ENCODE measurements around the gene IQGAP2.

IQGAP2 gene

GRCh38 chr5:76483881-76484280 is 80.8 kb downstream of the IQGAP2 start:
- ATAC-seq, result no peak
- TF ChIP-seq ESRRG (CRISPR knock-in tag; IDR thresholded peaks at IDR 0.05) (no peak), TCF4 (CRISPR knock-in tag; IDR thresholded peaks at IDR 0.05; ENCODE audit: borderline replicate concordance) (no peak), ZNF70 (CRISPR knock-in tag; IDR thresholded peaks at IDR 0.05) (no peak), CSDC2 (CRISPR knock-in tag; IDR thresholded peaks at IDR 0.05) (no peak), ZC3H10 (CRISPR knock-in tag; IDR thresholded peaks at IDR 0.05) (no peak), ZFP30 (CRISPR knock-in tag; IDR thresholded peaks at IDR 0.05) (no peak), OSR1 (CRISPR knock-in tag; IDR thresholded peaks at IDR 0.05) (no peak), BACH2 (CRISPR knock-in tag; IDR thresholded peaks at IDR 0.05; ENCODE audit: borderline replicate concordance) (no peak), TOX (CRISPR knock-in tag; IDR thresholded peaks at IDR 0.05; ENCODE audit: borderline replicate concordance) (no peak), SNAI2 (CRISPR knock-in tag; IDR thresholded peaks at IDR 0.05) (no peak), TSHZ2 (CRISPR knock-in tag; IDR thresholded peaks at IDR 0.05) (no peak), PPARA (CRISPR knock-in tag; IDR thresholded peaks at IDR 0.05; ENCODE audit: borderline replicate concordance) (no peak), ZNF565 (CRISPR knock-in tag; conservative IDR thresholded peaks at IDR 0.05; ENCODE audit: low read depth) (no peak), ISL1 (CRISPR knock-in tag; IDR thresholded peaks at IDR 0.05) (no peak), ZFP3 (CRISPR knock-in tag; IDR thresholded peaks at IDR 0.05) (no peak), GLIS3 (CRISPR knock-in tag; IDR thresholded peaks at IDR 0.05) (no peak), ARNTL (CRISPR knock-in tag; IDR thresholded peaks at IDR 0.05; ENCODE audit: borderline replicate concordance, low read depth) (no peak)
- TF ChIP-seq, protein P1, sequence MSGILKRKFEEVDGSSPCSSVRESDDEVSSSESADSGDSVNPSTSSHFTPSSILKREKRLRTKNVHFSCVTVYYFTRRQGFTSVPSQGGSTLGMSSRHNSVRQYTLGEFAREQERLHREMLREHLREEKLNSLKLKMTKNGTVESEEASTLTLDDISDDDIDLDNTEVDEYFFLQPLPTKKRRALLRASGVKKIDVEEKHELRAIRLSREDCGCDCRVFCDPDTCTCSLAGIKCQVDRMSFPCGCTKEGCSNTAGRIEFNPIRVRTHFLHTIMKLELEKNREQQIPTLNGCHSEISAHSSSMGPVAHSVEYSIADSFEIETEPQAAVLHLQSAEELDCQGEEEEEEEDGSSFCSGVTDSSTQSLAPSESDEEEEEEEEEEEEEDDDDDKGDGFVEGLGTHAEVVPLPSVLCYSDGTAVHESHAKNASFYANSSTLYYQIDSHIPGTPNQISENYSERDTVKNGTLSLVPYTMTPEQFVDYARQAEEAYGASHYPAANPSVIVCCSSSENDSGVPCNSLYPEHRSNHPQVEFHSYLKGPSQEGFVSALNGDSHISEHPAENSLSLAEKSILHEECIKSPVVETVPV (CRISPR knock-in tag; IDR thresholded peaks at IDR 0.05), result no peak
- TF ChIP-seq, protein P2, sequence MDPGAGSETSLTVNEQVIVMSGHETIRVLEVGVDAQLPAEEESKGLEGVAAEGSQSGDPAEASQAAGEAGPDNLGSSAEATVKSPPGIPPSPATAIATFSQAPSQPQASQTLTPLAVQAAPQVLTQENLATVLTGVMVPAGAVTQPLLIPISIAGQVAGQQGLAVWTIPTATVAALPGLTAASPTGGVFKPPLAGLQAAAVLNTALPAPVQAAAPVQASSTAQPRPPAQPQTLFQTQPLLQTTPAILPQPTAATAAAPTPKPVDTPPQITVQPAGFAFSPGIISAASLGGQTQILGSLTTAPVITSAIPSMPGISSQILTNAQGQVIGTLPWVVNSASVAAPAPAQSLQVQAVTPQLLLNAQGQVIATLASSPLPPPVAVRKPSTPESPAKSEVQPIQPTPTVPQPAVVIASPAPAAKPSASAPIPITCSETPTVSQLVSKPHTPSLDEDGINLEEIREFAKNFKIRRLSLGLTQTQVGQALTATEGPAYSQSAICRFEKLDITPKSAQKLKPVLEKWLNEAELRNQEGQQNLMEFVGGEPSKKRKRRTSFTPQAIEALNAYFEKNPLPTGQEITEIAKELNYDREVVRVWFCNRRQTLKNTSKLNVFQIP (CRISPR knock-in tag; IDR thresholded peaks at IDR 0.05; ENCODE audit: borderline replicate concordance, low read depth), result no peak
- TF ChIP-seq, protein P3, sequence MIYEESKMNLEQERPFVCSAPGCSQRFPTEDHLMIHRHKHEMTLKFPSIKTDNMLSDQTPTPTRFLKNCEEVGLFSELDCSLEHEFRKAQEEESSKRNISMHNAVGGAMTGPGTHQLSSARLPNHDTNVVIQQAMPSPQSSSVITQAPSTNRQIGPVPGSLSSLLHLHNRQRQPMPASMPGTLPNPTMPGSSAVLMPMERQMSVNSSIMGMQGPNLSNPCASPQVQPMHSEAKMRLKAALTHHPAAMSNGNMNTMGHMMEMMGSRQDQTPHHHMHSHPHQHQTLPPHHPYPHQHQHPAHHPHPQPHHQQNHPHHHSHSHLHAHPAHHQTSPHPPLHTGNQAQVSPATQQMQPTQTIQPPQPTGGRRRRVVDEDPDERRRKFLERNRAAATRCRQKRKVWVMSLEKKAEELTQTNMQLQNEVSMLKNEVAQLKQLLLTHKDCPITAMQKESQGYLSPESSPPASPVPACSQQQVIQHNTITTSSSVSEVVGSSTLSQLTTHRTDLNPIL (CRISPR knock-in tag; IDR thresholded peaks at IDR 0.05; ENCODE audit: low read depth), result no peak

DNA sequence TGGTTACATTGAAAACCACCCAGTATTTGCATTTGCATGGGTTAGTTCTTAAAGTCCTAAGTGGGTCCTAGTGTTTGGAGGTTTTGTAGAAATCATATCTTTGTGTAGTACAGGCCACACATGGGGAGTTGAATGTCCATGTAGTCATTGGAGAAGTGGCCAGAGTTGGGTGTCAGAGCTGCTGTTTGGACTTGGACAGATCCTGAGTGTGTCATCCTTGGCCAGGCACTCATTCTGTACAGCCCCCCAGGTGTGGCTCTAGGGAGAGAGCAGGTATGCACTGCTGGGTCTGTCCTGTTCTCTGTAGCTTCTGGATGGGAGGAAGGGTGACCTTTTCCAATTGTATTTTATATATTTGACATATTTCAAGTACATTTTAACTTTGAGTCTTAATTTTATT is 82.4 kb downstream of the IQGAP2 start:
- ATAC-seq, result no peak
- TF ChIP-seq SNAI2 (CRISPR knock-in tag; IDR thresholded peaks at IDR 0.05), result no peak
- no peak for TF ChIP-seq TCF4 (CRISPR knock-in tag; IDR thresholded peaks at IDR 0.05; ENCODE audit: borderline replicate concordance)
- TF ChIP-seq ZC3H10 (CRISPR knock-in tag; IDR thresholded peaks at IDR 0.05), result no peak
- no peak for TF ChIP-seq PPARA (CRISPR knock-in tag; IDR thresholded peaks at IDR 0.05; ENCODE audit: borderline replicate concordance)
- TF ChIP-seq OSR1 (CRISPR knock-in tag; IDR thresholded peaks at IDR 0.05), result no peak
- TF ChIP-seq RARB (CRISPR knock-in tag; IDR thresholded peaks at IDR 0.05), result no peak
- no peak for TF ChIP-seq ARNTL (CRISPR knock-in tag; IDR thresholded peaks at IDR 0.05; ENCODE audit: borderline replicate concordance, low read depth)
- TF ChIP-seq, protein P4, sequence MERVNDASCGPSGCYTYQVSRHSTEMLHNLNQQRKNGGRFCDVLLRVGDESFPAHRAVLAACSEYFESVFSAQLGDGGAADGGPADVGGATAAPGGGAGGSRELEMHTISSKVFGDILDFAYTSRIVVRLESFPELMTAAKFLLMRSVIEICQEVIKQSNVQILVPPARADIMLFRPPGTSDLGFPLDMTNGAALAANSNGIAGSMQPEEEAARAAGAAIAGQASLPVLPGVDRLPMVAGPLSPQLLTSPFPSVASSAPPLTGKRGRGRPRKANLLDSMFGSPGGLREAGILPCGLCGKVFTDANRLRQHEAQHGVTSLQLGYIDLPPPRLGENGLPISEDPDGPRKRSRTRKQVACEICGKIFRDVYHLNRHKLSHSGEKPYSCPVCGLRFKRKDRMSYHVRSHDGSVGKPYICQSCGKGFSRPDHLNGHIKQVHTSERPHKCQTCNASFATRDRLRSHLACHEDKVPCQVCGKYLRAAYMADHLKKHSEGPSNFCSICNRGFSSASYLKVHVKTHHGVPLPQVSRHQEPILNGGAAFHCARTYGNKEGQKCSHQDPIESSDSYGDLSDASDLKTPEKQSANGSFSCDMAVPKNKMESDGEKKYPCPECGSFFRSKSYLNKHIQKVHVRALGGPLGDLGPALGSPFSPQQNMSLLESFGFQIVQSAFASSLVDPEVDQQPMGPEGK (CRISPR knock-in tag; IDR thresholded peaks at IDR 0.05; ENCODE audit: borderline replicate concordance), result no peak
- no peak for TF ChIP-seq CSDC2 (CRISPR knock-in tag; IDR thresholded peaks at IDR 0.05)
- TF ChIP-seq ZNF70 (CRISPR knock-in tag; IDR thresholded peaks at IDR 0.05), result no peak
- no peak for TF ChIP-seq GLIS3 (CRISPR knock-in tag; IDR thresholded peaks at IDR 0.05)
- TF ChIP-seq TSHZ2 (CRISPR knock-in tag; IDR thresholded peaks at IDR 0.05), result no peak
- TF ChIP-seq BACH2 (CRISPR knock-in tag; IDR thresholded peaks at IDR 0.05; ENCODE audit: borderline replicate concordance), result no peak
- TF ChIP-seq ZNF8 (CRISPR knock-in tag; IDR thresholded peaks at IDR 0.05), result no peak

Data from SK-N-SH treated with all-trans-retinoic acid at 6 μM for 48 hours (cell line).